RPMI7951 (cell line): ENCODE measurements around the gene FBXO46. TPM values are rescaled to one million over a fixed set of nuclear protein-coding genes. Genes with fewer than 3 reads are reported as not detected.
"Not testable (repeated sequence)": the region's sequence is repeated elsewhere in the genome, so short reads cannot be mapped to it uniquely, and the experiment has no call there.

Experiments
- DNase-seq: peaks from one replicate; pipeline ENCODE4 v3.0.0-alpha.2; 2012; ENCODE audit warnings: low read depth
- total RNA-seq: library from RNA; depleted of rRNA; stranded (reverse); fragments of >200 nt; shearing (Covaris generic); gene quantifications from 2 replicates; pipeline ENCODE4 v1.2.3, GENCODE V29; 2014

Gene FBXO46
- total RNA-seq, 1 experiment from 2014 or later, result 3.2 TPM

- not testable (repeated sequence) for DNase-seq
Observed at GRCh38 chr19:45728683-45729082, 2.0 kb downstream of the FBXO46 start.

GRCh38 chr19:45720065-45720464, 10.6 kb downstream of the FBXO46 start:
- not testable (repeated sequence) for DNase-seq

- no peak for DNase-seq
Observed at GRCh38 chr19:45717983-45718650, 12.6 kb downstream of the FBXO46 start.

- DNase-seq, result peak; percentile 99
Observed at GRCh38 chr19:45717131-45717982, 13.3 kb downstream of the FBXO46 start.

- DNase-seq, result no peak
Observed at GRCh38 chr19:45716359-45717130, 14.2 kb downstream of the FBXO46 start.

GRCh38 chr19:45715139-45715538, 15.6 kb downstream of the FBXO46 start:
- no peak for DNase-seq

- no peak for DNase-seq
Observed at GRCh38 chr19:45713141-45713540, 17.6 kb downstream of the FBXO46 start.

- no peak for DNase-seq
Observed at GRCh38 chr19:45712699-45713067, 18.0 kb downstream of the FBXO46 start.

- DNase-seq, result no peak
Observed at GRCh38 chr19:45711851-45712698, 18.6 kb downstream of the FBXO46 start.

- DNase-seq, result no peak
Observed at GRCh38 chr19:45710356-45711130, 20.2 kb downstream of the FBXO46 start.

GRCh38 chr19:45705710-45706415, 24.8 kb downstream of the FBXO46 start:
- no peak for DNase-seq

- no peak for DNase-seq
Observed at GRCh38 chr19:45705115-45705514, 25.6 kb downstream of the FBXO46 start.

- no peak for DNase-seq
Observed at GRCh38 chr19:45701676-45702075, 29.0 kb downstream of the FBXO46 start.

GRCh38 chr19:45693106-45693788, 37.4 kb downstream of the FBXO46 start:
- DNase-seq, result peak; percentile 69

- peak; percentile 100 for DNase-seq
Observed at GRCh38 chr19:45692187-45693105, 38.2 kb downstream of the FBXO46 start, which contains the start of gene QPCTL. Gene QPCTL (plus strand): TSS chr19:45692666. CDS start chr19:45692704, 38 bp downstream.

GRCh38 chr19:45691516-45692186, 39.0 kb downstream of the FBXO46 start, which contains the start of gene SNRPD2:
Gene SNRPD2 (minus strand): TSS chr19:45691953. CDS start chr19:45691888, 65 bp downstream.
- peak; percentile 95 for DNase-seq

GRCh38 chr19:45687599-45687998, 43.1 kb downstream of the FBXO46 start:
- no peak for DNase-seq
